MM.1S (cell line): ENCODE data around the gene GARIN5A.

Experiments
- DNase-seq: peaks from one replicate; pipeline ENCODE4 v3.0.0-alpha.2; 2015
- H2AFZ ChIP-seq: fragments of 300-600 bp; sonication (generic); 2 replicates; pipeline ENCODE4 v1.6.0; 2016; ENCODE audit warnings: antibody characterized with exemption, low read length
- H3F3A ChIP-seq: fragments of 300-600 bp; sonication (generic); 2 replicates; pipeline ENCODE4 v1.6.1; 2016; ENCODE audit warnings: mild to moderate bottlenecking, antibody characterized with exemption, low read length, moderate library complexity, mixed read lengths; ENCODE audit not compliant: insufficient read depth
- H3K27ac ChIP-seq: fragments of 300-600 bp; sonication (generic); 2 replicates; pipeline ENCODE4 v1.5.1; 2016; ENCODE audit warnings: mild to moderate bottlenecking, low read length
- H3K27me3 ChIP-seq: fragments of 300-600 bp; sonication (generic); replicated peaks from 2 replicates; pipeline ENCODE4 v1.6.0; 2016; ENCODE audit warnings: low read length; ENCODE audit not compliant: insufficient read depth
- H3K36me3 ChIP-seq: fragments of 300-600 bp; sonication (generic); replicated peaks from 2 replicates; pipeline ENCODE4 v1.6.1; 2016; ENCODE audit warnings: mild to moderate bottlenecking, low read length, mixed read lengths; ENCODE audit not compliant: insufficient read depth
- H3K4me1 ChIP-seq: fragments of 300-600 bp; sonication (generic); 2 replicates; pipeline ENCODE4 v1.6.1; 2016; ENCODE audit warnings: low read length, mixed read lengths
- H3K4me2 ChIP-seq: fragments of 300-600 bp; sonication (generic); 2 replicates; pipeline ENCODE4 v1.6.0; 2016; ENCODE audit warnings: low read depth, low read length
- H3K4me3 ChIP-seq: fragments of 300-600 bp; sonication (generic); 2 replicates; pipeline ENCODE4 v1.5.1; 2016; ENCODE audit warnings: low read length, mixed read lengths
- H3K79me2 ChIP-seq: fragments of 300-600 bp; sonication (generic); 2 replicates; pipeline ENCODE4 v1.6.1; 2016; ENCODE audit warnings: mixed run types, low read length, mixed read lengths
- H3K9ac ChIP-seq: fragments of 300-600 bp; sonication (generic); 2 replicates; pipeline ENCODE4 v1.6.1; 2016; ENCODE audit warnings: low read length, mixed read lengths
- H3K9me2 ChIP-seq: fragments of 300-600 bp; sonication (generic); replicated peaks from 2 replicates; pipeline ENCODE4 v1.6.1; 2016; ENCODE audit warnings: mild to moderate bottlenecking, low read length, mixed read lengths; ENCODE audit not compliant: insufficient read depth
- H3K9me3 ChIP-seq: fragments of 300-600 bp; sonication (generic); replicated peaks from 2 replicates; pipeline ENCODE4 v1.6.1; 2016; ENCODE audit warnings: mild to moderate bottlenecking, low read length, mixed read lengths; ENCODE audit not compliant: insufficient read depth
- H4K20me1 ChIP-seq: fragments of 300-600 bp; sonication (generic); 2 replicates; pipeline ENCODE4 v1.6.1; 2016; ENCODE audit warnings: mild to moderate bottlenecking, low read length, moderate library complexity, mixed read lengths; ENCODE audit not compliant: insufficient read depth
- EZH2 ChIP-seq: fragments of 300-600 bp; sonication (generic); optimal IDR thresholded peaks from 2 replicates; pipeline ENCODE3; 2017; ENCODE audit warnings: low read depth, mild to moderate bottlenecking, antibody characterized with exemption, low read length, mixed read lengths
- EZH2phosphoT487 ChIP-seq: fragments of 300-600 bp; sonication (generic); IDR thresholded peaks from 2 replicates; pipeline ENCODE4 v1.6.1; 2018; ENCODE audit warnings: antibody characterized with exemption, low read length
- TF ChIP-seq, protein P1 (sequence below): fragments of 300-600 bp; sonication (generic); IDR thresholded peaks from 2 replicates; pipeline ENCODE4 v1.5.1; 2016; ENCODE audit warnings: antibody characterized with exemption, low read length, mixed read lengths

Gene GARIN5A

DNA sequence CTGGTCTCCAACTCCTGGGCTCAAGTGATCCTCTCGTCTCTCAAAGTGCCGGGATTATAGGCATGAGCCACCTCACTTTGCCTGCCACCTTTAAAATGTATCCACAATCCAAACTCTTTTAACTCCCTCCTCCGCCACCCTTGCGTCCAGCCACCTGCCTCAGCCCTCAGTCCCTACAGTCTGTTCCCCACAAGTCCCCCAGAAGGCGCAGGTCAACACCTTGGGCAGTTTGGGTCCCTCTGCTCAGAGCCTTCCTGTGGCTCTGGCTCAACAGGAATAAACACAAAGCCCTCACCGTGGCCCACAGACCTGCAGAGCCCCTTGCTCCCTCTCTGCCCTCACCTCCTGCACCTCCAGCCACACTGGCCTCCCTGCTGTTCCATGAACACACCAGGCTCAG is 7.8 kb downstream of the GARIN5A start:
- Histone ChIP-seq H3K27ac (no peak overlapping the region), H3K27me3 (peaks cover 70% of the 10 kb centered on the region), H4K20me1 (no peaks in the 10 kb centered on the region), H3K9me2 (no peaks in the 10 kb centered on the region), H2AFZ (no peak overlapping the region), H3K36me3 (no peaks in the 10 kb centered on the region), H3K4me2 (no peak overlapping the region), H3F3A (no peaks in the 10 kb centered on the region), H3K4me3 (no peak overlapping the region), H3K9me3 (no peaks in the 10 kb centered on the region), H3K4me1 (no peaks in the 10 kb centered on the region), H3K79me2 (no peaks in the 10 kb centered on the region), H3K9ac (no peak overlapping the region)
- DNase-seq = no peak
- TF ChIP-seq, protein P1, sequence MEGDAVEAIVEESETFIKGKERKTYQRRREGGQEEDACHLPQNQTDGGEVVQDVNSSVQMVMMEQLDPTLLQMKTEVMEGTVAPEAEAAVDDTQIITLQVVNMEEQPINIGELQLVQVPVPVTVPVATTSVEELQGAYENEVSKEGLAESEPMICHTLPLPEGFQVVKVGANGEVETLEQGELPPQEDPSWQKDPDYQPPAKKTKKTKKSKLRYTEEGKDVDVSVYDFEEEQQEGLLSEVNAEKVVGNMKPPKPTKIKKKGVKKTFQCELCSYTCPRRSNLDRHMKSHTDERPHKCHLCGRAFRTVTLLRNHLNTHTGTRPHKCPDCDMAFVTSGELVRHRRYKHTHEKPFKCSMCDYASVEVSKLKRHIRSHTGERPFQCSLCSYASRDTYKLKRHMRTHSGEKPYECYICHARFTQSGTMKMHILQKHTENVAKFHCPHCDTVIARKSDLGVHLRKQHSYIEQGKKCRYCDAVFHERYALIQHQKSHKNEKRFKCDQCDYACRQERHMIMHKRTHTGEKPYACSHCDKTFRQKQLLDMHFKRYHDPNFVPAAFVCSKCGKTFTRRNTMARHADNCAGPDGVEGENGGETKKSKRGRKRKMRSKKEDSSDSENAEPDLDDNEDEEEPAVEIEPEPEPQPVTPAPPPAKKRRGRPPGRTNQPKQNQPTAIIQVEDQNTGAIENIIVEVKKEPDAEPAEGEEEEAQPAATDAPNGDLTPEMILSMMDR = no peak
- TF ChIP-seq EZH2 (no peak), EZH2phosphoT487 (no peak)

DNA sequence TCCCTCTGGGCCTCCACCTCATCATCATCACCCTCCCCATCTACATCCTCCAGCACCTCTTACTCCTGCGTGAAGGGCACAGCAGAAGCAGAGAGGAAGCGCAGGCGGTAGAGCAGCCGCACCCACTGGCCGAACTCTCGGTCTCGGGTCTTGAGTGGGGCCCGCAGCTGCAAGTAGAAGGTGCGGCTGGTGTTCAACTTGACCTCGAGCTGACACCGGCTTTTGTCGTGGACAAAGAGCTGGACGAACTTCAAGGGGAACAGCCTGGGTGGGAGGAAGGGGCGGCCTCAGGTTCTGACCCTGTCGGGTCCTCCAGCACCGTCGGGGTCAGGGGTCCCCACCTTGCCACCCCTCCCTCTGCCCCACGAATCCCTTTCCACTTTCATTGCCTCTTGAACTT is 9.1 kb downstream of the GARIN5A start:
- Histone ChIP-seq H3K36me3 (no peaks in the 10 kb centered on the region), H3K27me3 (peaks cover 76% of the 10 kb centered on the region), H3K4me3 (no peak overlapping the region), H2AFZ (no peak overlapping the region), H3K4me2 (no peak overlapping the region), H3K9me2 (no peaks in the 10 kb centered on the region), H3K9ac (no peak overlapping the region), H3F3A (no peaks in the 10 kb centered on the region), H3K79me2 (no peaks in the 10 kb centered on the region), H3K4me1 (no peaks in the 10 kb centered on the region), H3K9me3 (no peaks in the 10 kb centered on the region), H3K27ac (no peak overlapping the region), H4K20me1 (no peaks in the 10 kb centered on the region)
- DNase-seq = no peak
- TF ChIP-seq, protein P1 = no peak
- TF ChIP-seq EZH2phosphoT487 = no peak
- no peak for TF ChIP-seq EZH2

DNA sequence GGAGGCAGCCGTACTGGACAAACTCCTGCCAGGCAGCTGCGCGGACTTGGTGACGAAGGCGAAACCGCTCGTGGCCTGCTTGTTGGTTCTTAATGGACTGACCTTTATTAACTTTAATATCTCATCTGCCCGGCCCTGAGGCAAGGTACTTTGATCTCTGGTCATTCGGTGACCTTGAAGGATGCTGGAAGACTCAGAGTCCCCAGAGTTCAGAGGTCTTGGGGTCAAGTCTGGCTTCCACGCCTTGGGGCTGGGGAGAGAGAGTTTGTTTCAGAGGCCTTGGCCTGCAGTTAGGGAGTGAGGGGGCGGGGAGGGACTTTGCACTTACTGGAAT is 10.0 kb downstream of the GARIN5A start:
- Histone ChIP-seq H3K27me3 (peaks cover 85% of the 10 kb centered on the region), H3K36me3 (no peaks in the 10 kb centered on the region), H3K9ac (no peak overlapping the region), H3F3A (no peaks in the 10 kb centered on the region), H2AFZ (no peak overlapping the region), H3K9me3 (no peaks in the 10 kb centered on the region), H3K9me2 (no peaks in the 10 kb centered on the region), H3K4me3 (no peak overlapping the region), H3K79me2 (no peaks in the 10 kb centered on the region), H3K4me1 (no peaks in the 10 kb centered on the region), H4K20me1 (no peaks in the 10 kb centered on the region), H3K4me2 (no peak overlapping the region), H3K27ac (no peak overlapping the region)
- TF ChIP-seq EZH2 (no peak), EZH2phosphoT487 (no peak)
- TF ChIP-seq, protein P1 = no peak
- no peak for DNase-seq
